ENCODE results near the gene ETF1.

DNA sequence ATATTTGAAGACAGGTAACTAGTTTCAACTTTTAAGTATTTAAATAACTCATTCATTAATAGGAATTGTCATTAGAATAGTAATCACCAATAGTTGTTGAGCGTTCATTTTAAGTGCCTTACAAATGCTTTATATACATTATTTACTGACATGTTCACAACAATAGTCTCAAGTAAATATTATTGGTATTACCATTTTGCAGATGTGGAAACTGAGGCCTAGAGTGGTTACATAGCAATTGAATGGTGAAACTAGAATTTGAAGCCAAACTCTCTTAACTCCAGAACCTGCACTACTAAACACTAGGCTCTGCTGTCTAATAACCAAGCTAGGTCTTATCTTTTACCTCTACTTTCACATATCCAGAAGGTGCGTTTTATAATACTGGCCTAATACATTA lies 37.0 kb upstream of the ETF1 start:
- TF ChIP-seq EP300 (IDR thresholded peaks at IDR 0.05) (no peak), POLR2A (IDR thresholded peaks at IDR 0.05) (no peak)
- TF ChIP-seq, protein P1, sequence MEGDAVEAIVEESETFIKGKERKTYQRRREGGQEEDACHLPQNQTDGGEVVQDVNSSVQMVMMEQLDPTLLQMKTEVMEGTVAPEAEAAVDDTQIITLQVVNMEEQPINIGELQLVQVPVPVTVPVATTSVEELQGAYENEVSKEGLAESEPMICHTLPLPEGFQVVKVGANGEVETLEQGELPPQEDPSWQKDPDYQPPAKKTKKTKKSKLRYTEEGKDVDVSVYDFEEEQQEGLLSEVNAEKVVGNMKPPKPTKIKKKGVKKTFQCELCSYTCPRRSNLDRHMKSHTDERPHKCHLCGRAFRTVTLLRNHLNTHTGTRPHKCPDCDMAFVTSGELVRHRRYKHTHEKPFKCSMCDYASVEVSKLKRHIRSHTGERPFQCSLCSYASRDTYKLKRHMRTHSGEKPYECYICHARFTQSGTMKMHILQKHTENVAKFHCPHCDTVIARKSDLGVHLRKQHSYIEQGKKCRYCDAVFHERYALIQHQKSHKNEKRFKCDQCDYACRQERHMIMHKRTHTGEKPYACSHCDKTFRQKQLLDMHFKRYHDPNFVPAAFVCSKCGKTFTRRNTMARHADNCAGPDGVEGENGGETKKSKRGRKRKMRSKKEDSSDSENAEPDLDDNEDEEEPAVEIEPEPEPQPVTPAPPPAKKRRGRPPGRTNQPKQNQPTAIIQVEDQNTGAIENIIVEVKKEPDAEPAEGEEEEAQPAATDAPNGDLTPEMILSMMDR (IDR thresholded peaks at IDR 0.05), result no peak
